IMR-90 (cell line): ENCODE data around the gene DEDD2. TPM values are rescaled to one million over a fixed set of nuclear protein-coding genes. Genes with fewer than 3 reads are reported as not detected.

Source experiments
- ATAC-seq: fragments of 200-7000 bp; cut with Tn5 transposase; 2 replicates; pipeline ENCODE4 v1.9.1; 2020; ENCODE audit warnings: low read depth, mild to moderate bottlenecking, moderate library complexity
- BruUV-seq: library from RNA; stranded (reverse); fragments of 400-500 nt; replicated peaks from 2 replicates; lab custom pipeline; 2021; lab: Mats Ljungman, UMichigan
- CTCF ChIA-PET: fragments of 300-600 bp; formaldehyde crosslinking; extraction: SDS; loops from one replicate; lab custom pipeline; 2021; ENCODE audit warnings: antibody characterized with exemption; lab: Yijun Ruan, JAX
- POLR2A ChIA-PET: fragments of 300-600 bp; sonication (Branson Sonifier 250); formaldehyde crosslinking; loops from one replicate; lab custom pipeline; 2022; ENCODE audit warnings: antibody characterized with exemption; ENCODE audit not compliant: unreplicated experiment; lab: Charles Lee
- DNase-seq: peaks from one replicate; pipeline ENCODE4 v3.0.0; 2013
- H2AFZ ChIP-seq: replicated peaks from 2 replicates; pipeline ENCODE3; 2013; ENCODE audit warnings: low read length, mild to moderate bottlenecking; ENCODE audit not compliant: poor library complexity
- H2AK5ac ChIP-seq: 2 replicates; pipeline ENCODE4 v1.6.1; 2013; ENCODE audit warnings: low read depth, low read length, inconsistent platforms
- H2AK9ac ChIP-seq: replicated peaks from 2 replicates; pipeline ENCODE3; 2013; ENCODE audit warnings: mild to moderate bottlenecking, low read depth, low read length, moderate library complexity; ENCODE audit not compliant: poor library complexity
- H2BK120ac ChIP-seq: 2 replicates; pipeline ENCODE4 v1.6.1; 2013; ENCODE audit warnings: low read depth, low read length, inconsistent platforms
- H2BK15ac ChIP-seq: 3 replicates; pipeline ENCODE4 v1.6.1; 2013; ENCODE audit warnings: low read depth, low read length, inconsistent platforms
- H2BK20ac ChIP-seq: 2 replicates; pipeline ENCODE4 v1.6.1; 2013; ENCODE audit warnings: low read depth, mild to moderate bottlenecking, inconsistent platforms, low read length, moderate library complexity
- H2BK5ac ChIP-seq: 2 replicates; pipeline ENCODE4 v1.6.1; 2013; ENCODE audit warnings: mild to moderate bottlenecking, low read depth, low read length, inconsistent platforms; ENCODE audit not compliant: poor library complexity, severe bottlenecking
- H3K14ac ChIP-seq: replicated peaks from 2 replicates; pipeline ENCODE4 v1.6.1; 2013; ENCODE audit warnings: low read depth, low read length, inconsistent platforms
- H3K18ac ChIP-seq: 2 replicates; pipeline ENCODE4 v1.6.1; 2013; ENCODE audit warnings: low read depth, low read length, control low read depth
- H3K23ac ChIP-seq: 2 replicates; pipeline ENCODE4 v1.6.1; 2013; ENCODE audit warnings: low read depth, low read length, inconsistent platforms
- H3K27ac ChIP-seq: 2 replicates; pipeline ENCODE4 v1.5.1; 2013; ENCODE audit warnings: mild to moderate bottlenecking, control low read depth, low read length; ENCODE audit not compliant: insufficient read depth
- H3K27me3 ChIP-seq: 2 replicates; pipeline ENCODE4 v1.6.1; 2013; ENCODE audit warnings: low read length; ENCODE audit not compliant: control insufficient read depth, insufficient read depth
- H3K36me3 ChIP-seq: 2 replicates; pipeline ENCODE4 v1.6.1; 2013; ENCODE audit warnings: low read length, mixed read lengths; ENCODE audit not compliant: control insufficient read depth, insufficient read depth
- H3K4ac ChIP-seq: 2 replicates; pipeline ENCODE4 v1.6.1; 2013; ENCODE audit warnings: low read depth, low read length, inconsistent platforms
- H3K4me1 ChIP-seq: 2 replicates; pipeline ENCODE4 v1.6.1; 2013; ENCODE audit warnings: low read length, mixed read lengths; ENCODE audit not compliant: control insufficient read depth, insufficient read depth
- H3K4me2 ChIP-seq: 2 replicates; pipeline ENCODE4 v1.6.1; 2013; ENCODE audit warnings: low read depth, mild to moderate bottlenecking, control low read depth, low read length, moderate library complexity
- H3K4me3 ChIP-seq: 2 replicates; pipeline ENCODE4 v1.5.1; 2013; ENCODE audit warnings: low read depth, mild to moderate bottlenecking, control low read depth, low read length, moderate library complexity; ENCODE audit not compliant: insufficient read depth
- H3K56ac ChIP-seq: 2 replicates; pipeline ENCODE4 v1.6.1; 2013; ENCODE audit warnings: low read length, inconsistent platforms; ENCODE audit not compliant: insufficient read depth; ENCODE audit errors: extremely low read depth
- H3K79me1 ChIP-seq, 2 experiments: 2 replicates each; pipeline ENCODE4 v1.6.1; 2013; ENCODE audit warnings: low read length in 2 of 2, inconsistent platforms in 1 of 2, low read depth in 1 of 2
- H3K9ac ChIP-seq: 2 replicates; pipeline ENCODE4 v1.6.1; 2013; ENCODE audit warnings: low read depth, low read length, control low read depth
- H3K9me1 ChIP-seq: 2 replicates; pipeline ENCODE4 v1.6.1; 2013; ENCODE audit warnings: low read length, inconsistent platforms; ENCODE audit not compliant: insufficient read depth
- H3K9me3 ChIP-seq: 2 replicates; pipeline ENCODE4 v1.6.1; 2013; ENCODE audit warnings: low read length; ENCODE audit not compliant: control insufficient read depth, insufficient read depth
- H4K20me1 ChIP-seq: 2 replicates; pipeline ENCODE4 v1.6.1; 2013; ENCODE audit warnings: low read length, inconsistent platforms; ENCODE audit not compliant: insufficient read depth
- H4K5ac ChIP-seq: 2 replicates; pipeline ENCODE4 v1.6.1; 2013; ENCODE audit warnings: mild to moderate bottlenecking, low read depth, low read length, control low read depth
- H4K8ac ChIP-seq, 2 experiments: 2 replicates each; pipeline ENCODE4 v1.6.1; 2013; ENCODE audit warnings: low read depth in 2 of 2, low read length in 2 of 2, control low read depth in 1 of 2, inconsistent platforms in 1 of 2
- H4K91ac ChIP-seq: 2 replicates; pipeline ENCODE4 v1.6.1; 2013; ENCODE audit warnings: low read depth, low read length, inconsistent platforms; ENCODE audit not compliant: insufficient read depth
- BHLHE40 ChIP-seq: fragments of 150-350 bp; IDR thresholded peaks from 2 replicates; pipeline ENCODE4 v1.6.1; 2016; ENCODE audit warnings: mild to moderate bottlenecking, low read depth, low read length
- FOS ChIP-seq: fragments of 150-350 bp; IDR thresholded peaks from 2 replicates; pipeline ENCODE4 v1.6.1; 2016; ENCODE audit warnings: low read depth, low read length
- MAFK ChIP-seq: IDR thresholded peaks from 2 replicates; pipeline ENCODE4 v1.6.1; 2012; ENCODE audit warnings: low read depth, low read length, improper control_type of control experiment
- NFE2L2 ChIP-seq: fragments of 150-350 bp; IDR thresholded peaks from 2 replicates; pipeline ENCODE4 v1.6.1; 2016; ENCODE audit warnings: low read depth, mild to moderate bottlenecking, low read length
- POLR2A ChIP-seq: IDR thresholded peaks from 2 replicates; pipeline ENCODE4 v1.6.1; 2012; ENCODE audit warnings: mild to moderate bottlenecking, low read depth, low read length
- RAD21 ChIP-seq: IDR thresholded peaks from 2 replicates; pipeline ENCODE4 v1.6.1; 2012; ENCODE audit warnings: low read length, improper control_type of control experiment
- RCOR1 ChIP-seq: IDR thresholded peaks from 2 replicates; pipeline ENCODE4 v1.6.1; 2012; ENCODE audit warnings: mild to moderate bottlenecking, low read length, improper control_type of control experiment; ENCODE audit not compliant: insufficient replicate concordance
- WGBS, 2 experiments: methylation state at CpG; one replicate each; pipeline versions ENCODE4 v1.1.5 to v1.1.7; 2013; ENCODE audit warnings: missing lambda C conversion rate in 2 of 2; ENCODE audit not compliant: insufficient read length in 1 of 2; ENCODE audit errors: extremely low coverage in 2 of 2; 5-methylcytosine and 5-hydroxymethylcytosine counted together
- dilution Hi-C: fragments of 300-500 bp; cut with HindIII; formaldehyde crosslinking; loops from one replicate; pipeline ENCODE4 v1.14.3; 2018; ENCODE audit warnings: low sequenced_read_pairs; ENCODE audit not compliant: unreplicated experiment
- in situ Hi-C: fragments of 300-500 bp; cut with MboI; formaldehyde crosslinking; loops from 3 replicates; pipeline ENCODE4 v1.14.3; 2019; ENCODE audit warnings: low sequenced_read_pairs, inconsistent platforms, mixed read lengths
- intact Hi-C: fragments of 100-400 bp; cut with micrococcal nuclease; formaldehyde crosslinking; loops from 2 replicates; pipeline ENCODE4 v1.10.0; 2022
- polyA plus RNA-seq, 3 experiments: library from polyadenylated mRNA; depleted of rRNA; stranded (reverse); fragments of >200 nt; gene quantifications; 2 replicates each; pipeline ENCODE4 v1.2.3, GENCODE V29; 2012; ENCODE audit warnings: low replicate concordance in 1 of 3
- total RNA-seq: library from RNA; depleted of rRNA; stranded (reverse); fragments of >200 nt; gene quantifications from 2 replicates; pipeline ENCODE4 v1.2.3, GENCODE V29; 2012

DEDD2 gene
- total and polyA plus RNA-seq, 2 of the 4 experiments (the other 2 are of a cell fraction), result 8.2 to 21.0 TPM

- dilution Hi-C loops (no loop called here), in situ Hi-C loops (no loop called here), intact Hi-C loops (no loop called here)
- no peak for TF ChIP-seq MAFK
- TF ChIP-seq POLR2A, result no peak
- no peak for TF ChIP-seq BHLHE40
- no peak for TF ChIP-seq RAD21
- TF ChIP-seq NFE2L2, result no peak
- no peak for TF ChIP-seq FOS
- no peak for TF ChIP-seq RCOR1
- no peak overlapping the region for H4K8ac ChIP-seq
- BruUV-seq, result no TSS peak
- no peak overlapping the region for H3K18ac ChIP-seq
- no peak overlapping the region for H4K5ac ChIP-seq
- H3K9me3 ChIP-seq, result no peaks in the 10 kb centered on the region
- no peaks in the 10 kb centered on the region for H3K4me1 ChIP-seq
- H2AFZ ChIP-seq, result no peak overlapping the region
- H3K4ac ChIP-seq, result no peak overlapping the region
- no peak overlapping the region for H2AK5ac ChIP-seq
- H3K36me3 ChIP-seq, result peaks cover 66% of the 10 kb centered on the region
- no peak overlapping the region for H2BK20ac ChIP-seq
- no peak overlapping the region for H3K23ac ChIP-seq
- no peak overlapping the region for H2AK9ac ChIP-seq
- H2BK120ac ChIP-seq, result no peak overlapping the region
- peaks cover 62% of the 10 kb centered on the region for H4K20me1 ChIP-seq
- H3K56ac ChIP-seq, result no peak overlapping the region
- no peak overlapping the region for H2BK15ac ChIP-seq
- H4K91ac ChIP-seq, result no peak overlapping the region
- H2BK5ac ChIP-seq, result no peak overlapping the region
- DNase-seq, result no peak
- ChIA-PET POLR2A (no interaction called here), CTCF (no interaction called here)
- H3K79me1 ChIP-seq, result peaks cover 32 to 77% of the 10 kb centered on the region in 2 experiments; a peak in 3 of 4 replicates
- H3K27ac ChIP-seq, result no peak overlapping the region
- H3K4me2 ChIP-seq, result no peak overlapping the region
- H3K9ac ChIP-seq, result no peak overlapping the region
- ATAC-seq, result no peak
- no peaks in the 10 kb centered on the region for H3K27me3 ChIP-seq
- H3K9me1 ChIP-seq, result peaks cover 6% of the 10 kb centered on the region; the same call in 1 of the 2 replicates
- no peak overlapping the region for H3K14ac ChIP-seq
- H3K4me3 ChIP-seq, result no peak overlapping the region
- WGBS, 2 experiments, result 100% methylated on average over 2 of the region's 11 CpGs; no CpG with 5 or more reads in 1 of the 2 experiments
These were observed 16.9 kb upstream of the DEDD2 start for GRCh38 chr19:42234364-42234763.
